Skeletal muscle tissue (tissue), 4 donors: ENCODE measurements around the gene RAB38. TPM values are rescaled to one million over a fixed set of nuclear protein-coding genes. Genes with fewer than 3 reads are reported as not detected.

Experiments
- H3K27ac ChIP-seq: one replicate; pipeline ENCODE4 v1.7.0; 2013; ENCODE audit warnings: mild to moderate bottlenecking, low read depth, low read length, inconsistent platforms
- H3K27me3 ChIP-seq, 3 donors: one replicate each; pipeline ENCODE4 v1.7.0; 2013; ENCODE audit warnings: low read length in 3 of 3; ENCODE audit not compliant: control insufficient read depth in 3 of 3, insufficient read depth in 3 of 3
- H3K36me3 ChIP-seq, 3 donors: one replicate each; pipeline ENCODE4 v1.7.0; 2013; ENCODE audit warnings: low read length in 3 of 3; ENCODE audit not compliant: control insufficient read depth in 3 of 3, insufficient read depth in 3 of 3
- H3K4me1 ChIP-seq, 3 donors: one replicate each; pipeline ENCODE4 v1.7.0; 2013; ENCODE audit warnings: low read length in 3 of 3, mild to moderate bottlenecking in 3 of 3; ENCODE audit not compliant: control insufficient read depth in 3 of 3, insufficient read depth in 3 of 3
- H3K4me3 ChIP-seq, 3 donors: one replicate each; pipeline ENCODE4 v1.7.0; 2013; ENCODE audit warnings: low read length in 3 of 3
- H3K9ac ChIP-seq, 3 donors: one replicate each; pipeline ENCODE4 v1.7.0; 2013; ENCODE audit warnings: low read length in 3 of 3, mild to moderate bottlenecking in 3 of 3, moderate library complexity in 2 of 3, low read depth in 1 of 3
- H3K9me3 ChIP-seq, 3 donors: one replicate each; pipeline ENCODE4 v1.7.0; 2013; ENCODE audit warnings: low read length in 3 of 3; ENCODE audit not compliant: control insufficient read depth in 3 of 3
- total RNA-seq: library from RNA; depleted of rRNA; stranded (reverse); fragments of >200 nt; gene quantifications from one replicate; pipeline ENCODE4 v1.2.3, GENCODE V29; 2014
- donor health status: Osteomylitis.

The RAB38 gene
- total RNA-seq, 1 donor from 2014 or later, result 1.6 TPM

- Histone ChIP-seq H3K4me1 (no peaks in the 10 kb centered on the region), H3K9ac (no peak overlapping the region), H3K27ac (no peak overlapping the region), H3K36me3 (no peaks in the 10 kb centered on the region), H3K9me3 (no peaks in the 10 kb centered on the region), H3K4me3 (no peak overlapping the region), H3K27me3 (no peaks in the 10 kb centered on the region)
These were observed 60.7 kb downstream of the RAB38 start for GRCh38 chr11:88114486-88115045.

GRCh38 chr11:88106666-88107065 is 68.6 kb downstream of the RAB38 start:
- no peak overlapping the region for H3K9ac ChIP-seq
- H3K27ac ChIP-seq, result no peak overlapping the region
- no peaks in the 10 kb centered on the region for H3K4me1 ChIP-seq
- peaks cover 0 to 3% (median 0%) of the 10 kb centered on the region in 3 donors for H3K9me3 ChIP-seq
- no peaks in the 10 kb centered on the region for H3K27me3 ChIP-seq
- no peaks in the 10 kb centered on the region for H3K36me3 ChIP-seq
- no peak overlapping the region for H3K4me3 ChIP-seq

- no peaks in the 10 kb centered on the region for H3K4me1 ChIP-seq
These were observed 69.3 kb downstream of the RAB38 start for GRCh38 chr11:88105951-88106350.

GRCh38 chr11:88105526-88105925 is 69.7 kb downstream of the RAB38 start:
- no peaks in the 10 kb centered on the region for H3K27me3 ChIP-seq
- H3K4me1 ChIP-seq, result no peaks in the 10 kb centered on the region
- no peak overlapping the region for H3K4me3 ChIP-seq
- H3K27ac ChIP-seq, result no peak overlapping the region
- no peak overlapping the region for H3K9ac ChIP-seq
- no peaks in the 10 kb centered on the region for H3K36me3 ChIP-seq
- H3K9me3 ChIP-seq, result peaks cover 0 to 3% (median 0%) of the 10 kb centered on the region in 3 donors

More at GRCh38 chr11:88105951-88106350, 69.3 kb downstream of the RAB38 start:
- Histone ChIP-seq H3K27ac (no peak overlapping the region), H3K36me3 (no peaks in the 10 kb centered on the region), H3K4me3 (no peak overlapping the region), H3K27me3 (no peaks in the 10 kb centered on the region), H3K9ac (no peak overlapping the region), H3K9me3 (peaks cover 0 to 3% (median 0%) of the 10 kb centered on the region in 3 donors)

- Histone ChIP-seq H3K27ac (no peak overlapping the region), H3K9me3 (peaks cover 0 to 3% (median 0%) of the 10 kb centered on the region in 3 donors), H3K9ac (no peak overlapping the region), H3K36me3 (no peaks in the 10 kb centered on the region), H3K4me1 (no peaks in the 10 kb centered on the region), H3K4me3 (no peak overlapping the region), H3K27me3 (no peaks in the 10 kb centered on the region)
These were observed 70.8 kb downstream of the RAB38 start for GRCh38 chr11:88104408-88104807.

- Histone ChIP-seq H3K9ac (no peak overlapping the region), H3K4me1 (no peaks in the 10 kb centered on the region), H3K4me3 (no peak overlapping the region), H3K27ac (no peak overlapping the region), H3K36me3 (no peaks in the 10 kb centered on the region), H3K9me3 (peaks cover 0 to 3% (median 0%) of the 10 kb centered on the region in 3 donors), H3K27me3 (no peaks in the 10 kb centered on the region)
These were observed 71.7 kb downstream of the RAB38 start for GRCh38 chr11:88103337-88104206.

GRCh38 chr11:88102598-88102934 is 72.7 kb downstream of the RAB38 start:
- Histone ChIP-seq H3K36me3 (no peaks in the 10 kb centered on the region), H3K4me1 (no peaks in the 10 kb centered on the region), H3K27ac (no peak overlapping the region), H3K4me3 (no peak overlapping the region), H3K9me3 (peaks cover 0 to 3% (median 0%) of the 10 kb centered on the region in 3 donors), H3K27me3 (no peaks in the 10 kb centered on the region), H3K9ac (no peak overlapping the region)

GRCh38 chr11:88101881-88102597 is 73.2 kb downstream of the RAB38 start:
- Histone ChIP-seq H3K27me3 (no peaks in the 10 kb centered on the region), H3K9me3 (peaks cover 0 to 3% (median 0%) of the 10 kb centered on the region in 3 donors), H3K4me3 (no peak overlapping the region), H3K4me1 (no peaks in the 10 kb centered on the region), H3K9ac (no peak overlapping the region), H3K36me3 (no peaks in the 10 kb centered on the region), H3K27ac (no peak overlapping the region)

GRCh38 chr11:88100151-88100550 is 75.1 kb downstream of the RAB38 start:
- peaks cover 0 to 3% (median 0%) of the 10 kb centered on the region in 3 donors for H3K9me3 ChIP-seq
- no peaks in the 10 kb centered on the region for H3K4me1 ChIP-seq

GRCh38 chr11:88098289-88098688 is 77.0 kb downstream of the RAB38 start:
- Histone ChIP-seq H3K27ac (no peak overlapping the region), H3K9ac (no peak overlapping the region), H3K4me1 (no peaks in the 10 kb centered on the region), H3K27me3 (no peaks in the 10 kb centered on the region), H3K36me3 (no peaks in the 10 kb centered on the region), H3K4me3 (no peak overlapping the region), H3K9me3 (no peaks in the 10 kb centered on the region)

More at GRCh38 chr11:88100151-88100550, 75.1 kb downstream of the RAB38 start:
- no peaks in the 10 kb centered on the region for H3K27me3 ChIP-seq
- H3K4me3 ChIP-seq, result no peak overlapping the region
- H3K9ac ChIP-seq, result no peak overlapping the region
- no peaks in the 10 kb centered on the region for H3K36me3 ChIP-seq
- no peak overlapping the region for H3K27ac ChIP-seq
